GM10847 (cell line): ENCODE data around the gene PCBP4.

Experiments used
- POLR2A ChIP-seq: IDR thresholded peaks from 2 replicates; pipeline ENCODE4 v1.6.1; 2011; ENCODE audit not compliant: insufficient read length; ENCODE audit errors: extremely low read depth

The PCBP4 gene

GRCh38 chr3:51941798-51942602 lies 25.3 kb downstream of the PCBP4 start, which contains the start of the genes PARP3 and RRP9:
PARP3 (plus strand) TSS chr3:51942363; CDS start chr3:51943356, 993 bp downstream.
RRP9 (minus strand) TSS chr3:51941904; CDS start chr3:51941867, 37 bp downstream.
- TF ChIP-seq POLR2A, result peak; percentile 72

GRCh38 chr3:51941463-51941797 lies 25.8 kb downstream of the PCBP4 start:
- no peak for TF ChIP-seq POLR2A

GRCh38 chr3:51940648-51941462 lies 26.4 kb downstream of the PCBP4 start:
- no peak for TF ChIP-seq POLR2A

GRCh38 chr3:51938780-51939425 lies 28.4 kb downstream of the PCBP4 start:
- TF ChIP-seq POLR2A, result no peak

GRCh38 chr3:51937611-51938450 lies 29.4 kb downstream of the PCBP4 start:
- no peak for TF ChIP-seq POLR2A

GRCh38 chr3:51937014-51937413 lies 30.2 kb downstream of the PCBP4 start:
- no peak for TF ChIP-seq POLR2A

GRCh38 chr3:51935886-51936755 lies 31.1 kb downstream of the PCBP4 start:
- no peak for TF ChIP-seq POLR2A

GRCh38 chr3:51934991-51935885 lies 32.0 kb downstream of the PCBP4 start:
- TF ChIP-seq POLR2A, result no peak

- TF ChIP-seq POLR2A, result no peak
These were observed 33.0 kb downstream of the PCBP4 start for GRCh38 chr3:51934139-51934850.

- no peak for TF ChIP-seq POLR2A
These were observed 33.6 kb downstream of the PCBP4 start for GRCh38 chr3:51933471-51934138.

GRCh38 chr3:51932471-51933370 lies 34.5 kb downstream of the PCBP4 start:
- TF ChIP-seq POLR2A, result no peak
